Limb (tissue), 2 donors: ENCODE results near the gene RNF212.
"Not testable (repeated sequence)": the region's sequence is repeated elsewhere in the genome, so short reads cannot be mapped to it uniquely, and the experiment has no call there.

Source experiments
- DNase-seq, 2 donors: peaks; one replicate each; pipeline ENCODE4 v3.0.0-alpha.2; 2016; ENCODE audit errors: extremely low spot score in 2 of 2

RNF212 gene

GRCh38 chr4:1065732-1066131 is 47.6 kb downstream of the RNF212 start:
- DNase-seq = no peak

- no peak for DNase-seq
These were observed 50.9 kb downstream of the RNF212 start for GRCh38 chr4:1062419-1062818.

GRCh38 chr4:1061760-1062159 is 51.6 kb downstream of the RNF212 start:
- no peak for DNase-seq

- DNase-seq = no peak
These were observed 52.2 kb downstream of the RNF212 start for GRCh38 chr4:1061056-1061700.

- DNase-seq = no peak
These were observed 52.7 kb downstream of the RNF212 start for GRCh38 chr4:1060621-1061020.

- DNase-seq = no peak
These were observed 53.2 kb downstream of the RNF212 start for GRCh38 chr4:1060121-1060520.

GRCh38 chr4:1058997-1059665 is 54.2 kb downstream of the RNF212 start:
- DNase-seq = no peak

- DNase-seq = no peak
These were observed 55.0 kb downstream of the RNF212 start for GRCh38 chr4:1058198-1058996.

- DNase-seq = no peak
These were observed 56.0 kb downstream of the RNF212 start for GRCh38 chr4:1057403-1057745.

GRCh38 chr4:1056671-1057402 is 56.5 kb downstream of the RNF212 start:
- DNase-seq = no peak

GRCh38 chr4:1055721-1056590 is 57.4 kb downstream of the RNF212 start:
- DNase-seq = peak in 1 of 2 donors; percentile 55

- DNase-seq = not testable (repeated sequence)
These were observed 58.1 kb downstream of the RNF212 start for GRCh38 chr4:1055243-1055701.

- not testable (repeated sequence) for DNase-seq
These were observed 58.6 kb downstream of the RNF212 start for GRCh38 chr4:1054696-1055242.

GRCh38 chr4:1053891-1054290 is 59.5 kb downstream of the RNF212 start:
- not testable (repeated sequence) for DNase-seq

- DNase-seq = peak; percentile 53 to 86
These were observed 60.2 kb downstream of the RNF212 start for GRCh38 chr4:1053080-1053661.

- DNase-seq = no peak
These were observed 61.1 kb downstream of the RNF212 start for GRCh38 chr4:1052231-1052671.

GRCh38 chr4:1051472-1051871 is 61.9 kb downstream of the RNF212 start:
- no peak for DNase-seq

- peak in 1 of 2 donors; percentile 71 for DNase-seq
These were observed 62.7 kb downstream of the RNF212 start for GRCh38 chr4:1050486-1051213.

GRCh38 chr4:1049591-1049905 is 63.8 kb downstream of the RNF212 start:
- DNase-seq = peak in 1 of 2 donors; percentile 45
